Subcutaneous adipose tissue (tissue), 4 donors: ENCODE measurements around the gene FBXL14. TPM values are rescaled to one million over a fixed set of nuclear protein-coding genes. Genes with fewer than 3 reads are reported as not detected.

ENCODE experiments used
- CTCF ChIP-seq: fragments of 450-650 bp; IDR thresholded peaks from one replicate; pipeline ENCODE4 v1.5.1; 2016; ENCODE audit warnings: low read depth, mild to moderate bottlenecking, control low read depth, antibody characterized with exemption, moderate library complexity
- total RNA-seq, 4 donors: library from RNA; depleted of rRNA; stranded (reverse); fragments of >200 nt; gene quantifications; one replicate each; pipeline ENCODE4 v1.1.0, GENCODE V29; 2016

FBXL14 gene
- total RNA-seq, 4 donors from 2014 or later, result 4.6 to 10.2 (median 8.0) TPM

GRCh38 chr12:1559676-1560091, 34.7 kb downstream of the FBXL14 start:
- TF ChIP-seq CTCF, result no peak

- no peak for TF ChIP-seq CTCF
Measured at GRCh38 chr12:1553987-1554982, 40.1 kb downstream of the FBXL14 start.

- TF ChIP-seq CTCF, result no peak
Measured at GRCh38 chr12:1553536-1553935, 40.8 kb downstream of the FBXL14 start.

GRCh38 chr12:1552911-1553491, 41.4 kb downstream of the FBXL14 start:
- TF ChIP-seq CTCF, result no peak

GRCh38 chr12:1552171-1552570, 42.2 kb downstream of the FBXL14 start:
- TF ChIP-seq CTCF, result no peak

- no peak for TF ChIP-seq CTCF
Measured at GRCh38 chr12:1551496-1551895, 42.9 kb downstream of the FBXL14 start.

- TF ChIP-seq CTCF, result no peak
Measured at GRCh38 chr12:1546931-1547640, 47.3 kb downstream of the FBXL14 start.
